Neural cell (in vitro differentiated cells): ENCODE measurements around the gene CACNA1I. TPM values are rescaled to one million over a fixed set of nuclear protein-coding genes. Genes with fewer than 3 reads are reported as not detected.

Experiments used
- H2AFZ ChIP-seq: fragments of 200-600, 300-800 bp; sonication (generic), shearing (Covaris generic); 2 replicates; pipeline ENCODE4 v1.6.0; 2014; ENCODE audit warnings: low read depth, mild to moderate bottlenecking, antibody characterized with exemption, low read length, moderate library complexity
- H3F3A ChIP-seq: fragments of 200-600 bp; shearing (Covaris generic); 2 replicates; pipeline ENCODE4 v1.6.1; 2016; ENCODE audit warnings: mild to moderate bottlenecking, moderate library complexity, mixed read lengths, antibody characterized with exemption, low read length; ENCODE audit not compliant: insufficient read depth, poor library complexity, severe bottlenecking
- H3K27ac ChIP-seq: fragments of 200-600, 300-800 bp; sonication (generic), shearing (Covaris generic); 2 replicates; pipeline ENCODE4 v1.5.1; 2014; ENCODE audit warnings: mild to moderate bottlenecking, low read length, moderate library complexity
- H3K27me3 ChIP-seq: fragments of 300-800, 200-600 bp; sonication (generic), shearing (Covaris generic); 2 replicates; pipeline ENCODE4 v1.6.0; 2014; ENCODE audit warnings: mild to moderate bottlenecking, low read depth, low read length, moderate library complexity; ENCODE audit not compliant: insufficient read depth
- H3K36me3 ChIP-seq: fragments of 300-800, 200-600 bp; sonication (generic), shearing (Covaris generic); 2 replicates; pipeline ENCODE4 v1.5.1; 2014; ENCODE audit warnings: mild to moderate bottlenecking, antibody characterized with exemption, low read length, moderate library complexity; ENCODE audit not compliant: insufficient read depth
- H3K4me2 ChIP-seq: fragments of 300-800, 200-600 bp; sonication (generic), shearing (Covaris generic); 2 replicates; pipeline ENCODE4 v1.6.0; 2014; ENCODE audit warnings: mild to moderate bottlenecking, low read length
- H3K4me3 ChIP-seq: fragments of 300-800, 200-600 bp; sonication (generic), shearing (Covaris generic); 2 replicates; pipeline ENCODE4 v1.5.1; 2014; ENCODE audit warnings: mild to moderate bottlenecking, low read length, moderate library complexity
- H3K79me2 ChIP-seq: fragments of 200-600 bp; shearing (Covaris generic); replicated peaks from 2 replicates; pipeline ENCODE4 v1.6.0; 2014; ENCODE audit warnings: mild to moderate bottlenecking, low read length, moderate library complexity; ENCODE audit not compliant: insufficient read depth
- H3K9ac ChIP-seq: fragments of 300-800, 200-600 bp; sonication (generic), shearing (Covaris generic); 2 replicates; pipeline ENCODE4 v1.6.1; 2016; ENCODE audit warnings: mild to moderate bottlenecking, low read length, mixed read lengths
- H3K9me2 ChIP-seq: fragments of 200-600 bp; shearing (Covaris generic); 2 replicates; pipeline ENCODE4 v1.6.1; 2016; ENCODE audit warnings: mild to moderate bottlenecking, low read length, mixed read lengths; ENCODE audit not compliant: insufficient read depth
- H3K9me3 ChIP-seq: fragments of 200-600, 300-800 bp; sonication (generic), shearing (Covaris generic); 2 replicates; pipeline ENCODE4 v1.6.1; 2016; ENCODE audit warnings: mild to moderate bottlenecking, mixed run types, low read length, moderate library complexity, mixed read lengths
- H4K20me1 ChIP-seq: fragments of 200-600 bp; shearing (Covaris generic); 2 replicates; pipeline ENCODE4 v1.6.1; 2016; ENCODE audit warnings: mild to moderate bottlenecking, mixed run types; ENCODE audit not compliant: insufficient read depth
- EP300 ChIP-seq: fragments of 450-650 bp; conservative IDR thresholded peaks from 2 replicates; pipeline ENCODE4 v1.6.1; 2014; ENCODE audit warnings: antibody characterized with exemption, mild to moderate bottlenecking, moderate library complexity; ENCODE audit not compliant: poor library complexity, severe bottlenecking
- EZH2 ChIP-seq: fragments of 200-600, 300-800 bp; shearing (Covaris generic), sonication (generic); IDR thresholded peaks from 2 replicates; pipeline ENCODE4 v1.6.1; 2014; ENCODE audit warnings: antibody characterized with exemption, low read length, borderline replicate concordance, mild to moderate bottlenecking; ENCODE audit not compliant: insufficient read depth, poor library complexity, severe bottlenecking
- MXI1 ChIP-seq: fragments of 450-650 bp; conservative IDR thresholded peaks from 2 replicates; pipeline ENCODE4 v1.6.1; 2014; ENCODE audit warnings: antibody characterized with exemption, mild to moderate bottlenecking; ENCODE audit not compliant: poor library complexity, severe bottlenecking
- POLR2AphosphoS5 ChIP-seq: IDR thresholded peaks from 2 replicates; pipeline ENCODE4 v1.6.1; 2012
- RAD21 ChIP-seq: fragments of 450-650 bp; conservative IDR thresholded peaks from 2 replicates; pipeline ENCODE4 v1.6.1; 2014; ENCODE audit warnings: antibody characterized with exemption, mild to moderate bottlenecking, moderate library complexity
- SMC3 ChIP-seq: fragments of 450-650 bp; conservative IDR thresholded peaks from 2 replicates; pipeline ENCODE4 v1.6.1; 2014; ENCODE audit warnings: antibody characterized with exemption, mild to moderate bottlenecking, moderate library complexity; ENCODE audit not compliant: poor library complexity
- TAF1 ChIP-seq: IDR thresholded peaks from 2 replicates; pipeline ENCODE4 v1.6.1; 2012; ENCODE audit warnings: low read depth
- polyA plus RNA-seq: library from polyadenylated mRNA; depleted of rRNA; stranded (reverse); fragments of >200 nt; gene quantifications from 2 replicates; pipeline ENCODE4 v1.2.3, GENCODE V29; 2014
- TF ChIP-seq, protein P1 (sequence below): fragments of 450-650 bp; IDR thresholded peaks from 2 replicates; pipeline ENCODE4 v1.5.1; 2014; ENCODE audit warnings: antibody characterized with exemption, mild to moderate bottlenecking, moderate library complexity; ENCODE audit not compliant: poor library complexity, severe bottlenecking
- TF ChIP-seq, protein P2 (sequence below): IDR thresholded peaks from 2 replicates; pipeline ENCODE4 v1.6.1; 2012; ENCODE audit warnings: borderline replicate concordance

Gene CACNA1I
- polyA plus RNA-seq, 1 donor from 2014 or later, result 1.9 TPM

DNA sequence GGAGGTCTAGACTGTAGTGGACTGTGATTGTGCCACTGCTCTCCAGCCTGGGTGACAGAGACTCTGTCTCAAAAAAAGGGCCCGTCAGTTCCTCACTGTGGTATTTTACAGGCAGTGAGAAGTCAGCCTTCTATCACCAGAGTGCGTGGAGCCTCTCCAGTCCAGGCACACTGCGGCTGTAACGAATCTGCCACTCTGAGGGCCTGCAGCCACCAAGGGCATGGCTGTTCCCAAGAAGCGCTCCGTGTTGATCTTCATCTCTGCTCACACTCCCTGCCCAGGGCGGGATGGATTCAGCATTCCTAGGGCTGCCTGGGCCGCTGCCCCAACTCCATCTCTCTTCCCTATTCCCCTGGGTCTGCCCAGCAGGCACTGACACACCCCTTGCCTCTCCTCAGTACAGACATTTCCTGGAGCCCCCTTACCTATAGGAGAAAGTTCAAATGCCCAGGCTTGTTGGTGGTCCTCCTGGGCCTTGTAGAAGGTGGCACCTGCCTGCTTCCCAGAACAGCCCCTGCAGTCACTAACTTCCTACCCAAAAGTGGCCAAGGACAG, 148.4 kb downstream of the CACNA1I start:
- Histone ChIP-seq H3F3A (no peaks in the 10 kb centered on the region), H3K79me2 (no peaks in the 10 kb centered on the region), H3K27ac (no peak overlapping the region), H3K4me3 (no peak overlapping the region), H3K36me3 (no peaks in the 10 kb centered on the region), H3K27me3 (no peaks in the 10 kb centered on the region), H3K9me2 (no peaks in the 10 kb centered on the region), H3K9me3 (no peaks in the 10 kb centered on the region), H3K9ac (no peak overlapping the region), H3K4me2 (no peak overlapping the region), H2AFZ (no peak overlapping the region), H4K20me1 (no peaks in the 10 kb centered on the region)
- TF ChIP-seq, protein P1, sequence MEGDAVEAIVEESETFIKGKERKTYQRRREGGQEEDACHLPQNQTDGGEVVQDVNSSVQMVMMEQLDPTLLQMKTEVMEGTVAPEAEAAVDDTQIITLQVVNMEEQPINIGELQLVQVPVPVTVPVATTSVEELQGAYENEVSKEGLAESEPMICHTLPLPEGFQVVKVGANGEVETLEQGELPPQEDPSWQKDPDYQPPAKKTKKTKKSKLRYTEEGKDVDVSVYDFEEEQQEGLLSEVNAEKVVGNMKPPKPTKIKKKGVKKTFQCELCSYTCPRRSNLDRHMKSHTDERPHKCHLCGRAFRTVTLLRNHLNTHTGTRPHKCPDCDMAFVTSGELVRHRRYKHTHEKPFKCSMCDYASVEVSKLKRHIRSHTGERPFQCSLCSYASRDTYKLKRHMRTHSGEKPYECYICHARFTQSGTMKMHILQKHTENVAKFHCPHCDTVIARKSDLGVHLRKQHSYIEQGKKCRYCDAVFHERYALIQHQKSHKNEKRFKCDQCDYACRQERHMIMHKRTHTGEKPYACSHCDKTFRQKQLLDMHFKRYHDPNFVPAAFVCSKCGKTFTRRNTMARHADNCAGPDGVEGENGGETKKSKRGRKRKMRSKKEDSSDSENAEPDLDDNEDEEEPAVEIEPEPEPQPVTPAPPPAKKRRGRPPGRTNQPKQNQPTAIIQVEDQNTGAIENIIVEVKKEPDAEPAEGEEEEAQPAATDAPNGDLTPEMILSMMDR, result no peak
- no peak for TF ChIP-seq RAD21
- no peak for TF ChIP-seq POLR2AphosphoS5
- no peak for TF ChIP-seq TAF1
- TF ChIP-seq, protein P2, sequence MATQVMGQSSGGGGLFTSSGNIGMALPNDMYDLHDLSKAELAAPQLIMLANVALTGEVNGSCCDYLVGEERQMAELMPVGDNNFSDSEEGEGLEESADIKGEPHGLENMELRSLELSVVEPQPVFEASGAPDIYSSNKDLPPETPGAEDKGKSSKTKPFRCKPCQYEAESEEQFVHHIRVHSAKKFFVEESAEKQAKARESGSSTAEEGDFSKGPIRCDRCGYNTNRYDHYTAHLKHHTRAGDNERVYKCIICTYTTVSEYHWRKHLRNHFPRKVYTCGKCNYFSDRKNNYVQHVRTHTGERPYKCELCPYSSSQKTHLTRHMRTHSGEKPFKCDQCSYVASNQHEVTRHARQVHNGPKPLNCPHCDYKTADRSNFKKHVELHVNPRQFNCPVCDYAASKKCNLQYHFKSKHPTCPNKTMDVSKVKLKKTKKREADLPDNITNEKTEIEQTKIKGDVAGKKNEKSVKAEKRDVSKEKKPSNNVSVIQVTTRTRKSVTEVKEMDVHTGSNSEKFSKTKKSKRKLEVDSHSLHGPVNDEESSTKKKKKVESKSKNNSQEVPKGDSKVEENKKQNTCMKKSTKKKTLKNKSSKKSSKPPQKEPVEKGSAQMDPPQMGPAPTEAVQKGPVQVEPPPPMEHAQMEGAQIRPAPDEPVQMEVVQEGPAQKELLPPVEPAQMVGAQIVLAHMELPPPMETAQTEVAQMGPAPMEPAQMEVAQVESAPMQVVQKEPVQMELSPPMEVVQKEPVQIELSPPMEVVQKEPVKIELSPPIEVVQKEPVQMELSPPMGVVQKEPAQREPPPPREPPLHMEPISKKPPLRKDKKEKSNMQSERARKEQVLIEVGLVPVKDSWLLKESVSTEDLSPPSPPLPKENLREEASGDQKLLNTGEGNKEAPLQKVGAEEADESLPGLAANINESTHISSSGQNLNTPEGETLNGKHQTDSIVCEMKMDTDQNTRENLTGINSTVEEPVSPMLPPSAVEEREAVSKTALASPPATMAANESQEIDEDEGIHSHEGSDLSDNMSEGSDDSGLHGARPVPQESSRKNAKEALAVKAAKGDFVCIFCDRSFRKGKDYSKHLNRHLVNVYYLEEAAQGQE, result no peak
- no peak for TF ChIP-seq EP300
- no peak for TF ChIP-seq MXI1
- TF ChIP-seq SMC3, result no peak
- no peak for TF ChIP-seq EZH2

DNA sequence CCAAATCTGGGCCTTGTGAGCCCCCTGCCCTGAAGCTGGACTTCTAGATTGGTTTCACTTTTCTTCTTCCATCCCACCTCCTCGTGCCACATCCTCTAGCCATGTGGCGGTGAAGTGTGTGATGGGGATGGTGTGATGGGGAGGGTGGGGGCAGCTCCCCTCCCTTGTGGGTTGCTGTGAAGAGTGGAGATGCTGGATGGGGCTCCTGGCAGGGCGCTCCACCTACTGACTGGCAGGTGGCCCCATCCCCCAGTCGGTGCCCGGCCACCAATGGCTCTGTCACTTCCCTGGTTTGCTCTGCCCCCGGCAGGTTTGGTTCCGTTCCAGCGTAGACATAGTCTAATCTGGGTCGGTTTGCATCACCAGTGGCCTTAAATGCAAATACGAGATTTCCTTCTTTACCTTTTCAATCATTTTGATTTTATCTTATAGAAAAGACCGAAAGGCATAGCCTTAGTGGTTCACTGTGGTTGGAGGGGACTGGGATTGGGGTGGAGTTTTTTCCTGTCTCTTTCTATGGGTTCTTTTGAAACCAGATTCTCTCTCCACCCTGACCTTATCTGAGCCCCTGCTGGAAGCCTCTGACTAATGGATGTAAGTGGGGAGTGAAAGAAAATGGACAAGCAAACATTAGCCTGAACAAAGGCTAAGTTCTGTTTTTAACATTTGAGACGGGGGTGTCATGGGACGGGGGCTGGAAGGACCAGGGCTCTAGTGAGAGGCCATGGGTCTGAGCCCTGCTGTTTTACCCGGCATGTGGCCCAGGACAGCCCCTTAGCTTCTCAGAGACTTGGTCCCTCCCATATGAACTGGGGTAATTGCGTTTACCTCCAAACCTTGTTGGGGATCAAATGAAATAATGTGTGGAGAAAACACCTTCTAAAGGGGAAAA, 149.3 kb downstream of the CACNA1I start:
- Histone ChIP-seq H3K4me2 (no peak overlapping the region), H3K4me3 (no peak overlapping the region), H3K79me2 (no peaks in the 10 kb centered on the region)

More for the DNA sequence above, 149.3 kb downstream of the CACNA1I start:
- TF ChIP-seq MXI1 (no peak), POLR2AphosphoS5 (no peak), RAD21 (no peak), TAF1 (no peak), EP300 (no peak), EZH2 (no peak), SMC3 (no peak)
- TF ChIP-seq, protein P2, result no peak
- TF ChIP-seq, protein P1, result no peak
- no peak overlapping the region for H2AFZ ChIP-seq
- no peak overlapping the region for H3K9ac ChIP-seq
- no peaks in the 10 kb centered on the region for H3K36me3 ChIP-seq
- no peak overlapping the region for H3K27ac ChIP-seq
- no peaks in the 10 kb centered on the region for H3K9me2 ChIP-seq
- no peaks in the 10 kb centered on the region for H3K27me3 ChIP-seq
- no peaks in the 10 kb centered on the region for H3K9me3 ChIP-seq
- H3F3A ChIP-seq, result no peaks in the 10 kb centered on the region
- no peaks in the 10 kb centered on the region for H4K20me1 ChIP-seq
